NCI-H524 (cell line): Measurements from ENCODE around the gene ALKAL2.
A peak's percentile ranks its signal among the peaks of the same experiment; 100 is the strongest.

ENCODE experiments used
- DNase-seq, 2 experiments: peaks; one replicate each; lab custom pipeline; 2025; lab: John Stamatoyannopoulos, UW

Gene ALKAL2

DNA sequence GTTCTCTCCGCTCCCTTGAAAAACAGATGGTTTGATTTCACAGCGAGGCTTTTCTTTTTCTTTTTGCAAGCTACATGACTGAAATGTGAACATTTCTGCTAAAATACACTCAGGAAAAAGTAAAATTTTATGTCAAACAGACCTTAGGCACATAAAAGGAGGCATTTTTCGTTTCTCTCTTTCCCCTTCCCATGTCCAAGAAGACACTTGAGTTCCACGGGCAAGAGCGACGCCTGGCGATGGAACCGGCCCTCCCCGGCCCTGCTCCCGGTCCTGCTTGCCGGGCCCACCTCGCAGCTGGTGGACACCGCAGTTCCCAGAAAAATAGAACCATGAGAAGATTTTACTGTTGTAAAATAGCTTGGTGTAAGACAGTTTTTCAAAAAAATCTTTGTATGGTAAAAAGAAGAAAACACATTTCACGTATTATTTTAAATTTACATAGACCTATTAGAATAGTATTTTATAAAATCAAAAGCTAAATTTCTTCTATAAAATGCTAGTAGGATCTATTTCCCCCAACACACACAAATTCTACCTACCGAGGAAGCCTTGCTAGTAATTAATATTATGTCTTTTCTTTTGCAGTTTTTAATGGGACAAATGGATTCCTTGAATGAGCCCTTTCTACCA lies 2.3 kb upstream of the ALKAL2 start:
- DNase-seq, result peak; percentile 49 to 69

DNA sequence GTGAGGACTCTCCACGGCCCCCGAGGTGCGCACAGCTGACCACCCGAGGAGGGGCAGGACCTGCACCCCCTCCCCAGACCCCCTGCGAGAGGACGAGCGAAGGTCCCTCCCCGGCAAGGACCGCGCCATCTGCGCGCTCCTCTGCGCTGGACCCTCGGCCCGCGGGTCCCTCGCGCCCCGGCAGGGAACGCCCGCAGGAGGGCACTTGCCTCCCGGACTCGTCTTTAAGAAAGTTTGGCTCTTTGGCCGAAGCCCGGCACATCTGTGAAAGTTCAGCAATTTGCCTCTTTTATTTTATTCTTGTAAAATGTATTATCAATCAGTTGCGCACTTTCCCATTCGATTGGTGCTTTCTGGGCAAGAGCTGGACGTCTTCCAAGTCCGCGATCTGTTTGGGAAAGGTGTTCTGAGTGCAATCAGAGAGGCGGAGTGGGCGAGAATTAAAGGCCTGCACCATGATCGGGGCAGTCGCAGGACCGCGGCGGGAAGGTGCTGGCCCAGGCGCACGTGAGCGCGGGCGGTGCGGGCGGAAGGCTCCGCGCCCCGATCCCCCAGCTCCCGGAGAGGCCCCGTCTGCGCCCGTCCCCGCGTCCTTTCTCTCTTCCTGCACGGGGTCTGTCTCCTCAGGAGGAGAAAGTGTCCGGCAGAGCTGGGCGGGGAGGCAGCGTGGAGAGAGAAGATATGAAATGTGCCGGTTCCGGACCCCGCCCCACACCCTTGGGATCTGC lies 1.6 kb upstream of the ALKAL2 start:
- peak in 1 of 2 experiments; percentile 33 for DNase-seq

DNA sequence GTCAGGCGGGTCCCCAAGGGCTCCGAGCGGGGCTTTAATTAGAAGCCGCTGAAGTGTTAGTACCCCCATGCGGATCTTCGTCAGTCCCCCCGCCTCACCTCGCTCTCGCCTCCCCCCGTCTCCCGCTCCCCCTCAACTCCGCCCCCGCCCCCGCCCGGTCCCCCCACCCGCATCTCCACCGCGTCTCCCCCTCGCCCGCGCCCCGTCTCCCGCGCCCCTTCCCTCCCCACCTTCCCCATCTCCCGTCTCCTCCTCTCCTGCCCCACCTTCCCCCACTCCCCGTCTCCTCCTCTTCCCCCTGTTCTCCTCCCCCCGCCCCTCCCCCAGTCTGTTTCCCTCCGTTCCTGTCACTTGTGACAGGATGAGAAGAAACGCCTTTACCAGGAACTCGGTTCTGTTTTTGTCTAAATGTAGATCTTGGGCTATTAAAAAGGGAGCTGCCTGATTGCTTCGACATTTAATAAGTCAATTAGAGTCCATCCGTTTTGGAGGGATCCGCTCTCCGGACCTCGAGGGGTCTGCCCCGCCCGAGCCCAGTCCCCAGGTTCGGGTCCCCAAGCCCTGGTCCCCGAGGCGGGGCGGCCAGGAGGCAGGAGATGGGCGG lies 969 bp upstream of the ALKAL2 start:
- DNase-seq, result no peak

DNA sequence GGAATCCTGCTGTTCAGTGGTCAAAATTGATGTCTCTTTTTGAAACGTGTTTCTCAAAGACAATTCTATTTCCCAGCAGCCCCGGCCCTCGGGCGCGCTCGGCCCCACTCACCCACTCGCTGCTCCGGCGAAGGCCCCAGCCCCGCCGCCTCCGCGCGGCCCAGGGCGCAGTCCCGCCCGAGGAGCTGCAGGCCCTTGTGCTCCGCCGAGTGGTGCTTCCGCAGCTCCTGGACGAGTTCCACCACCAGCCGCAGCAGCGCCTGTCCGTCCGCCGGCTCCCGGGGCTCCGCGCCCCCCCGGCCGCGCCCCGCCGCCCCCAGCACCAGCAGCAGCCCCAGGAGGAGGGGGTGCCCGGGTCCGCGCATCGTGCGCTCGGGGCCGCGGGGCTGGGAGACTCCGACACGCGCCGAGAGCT lies 413 bp downstream of the ALKAL2 start:
- DNase-seq, result peak in 1 of 2 experiments; percentile 23

DNA sequence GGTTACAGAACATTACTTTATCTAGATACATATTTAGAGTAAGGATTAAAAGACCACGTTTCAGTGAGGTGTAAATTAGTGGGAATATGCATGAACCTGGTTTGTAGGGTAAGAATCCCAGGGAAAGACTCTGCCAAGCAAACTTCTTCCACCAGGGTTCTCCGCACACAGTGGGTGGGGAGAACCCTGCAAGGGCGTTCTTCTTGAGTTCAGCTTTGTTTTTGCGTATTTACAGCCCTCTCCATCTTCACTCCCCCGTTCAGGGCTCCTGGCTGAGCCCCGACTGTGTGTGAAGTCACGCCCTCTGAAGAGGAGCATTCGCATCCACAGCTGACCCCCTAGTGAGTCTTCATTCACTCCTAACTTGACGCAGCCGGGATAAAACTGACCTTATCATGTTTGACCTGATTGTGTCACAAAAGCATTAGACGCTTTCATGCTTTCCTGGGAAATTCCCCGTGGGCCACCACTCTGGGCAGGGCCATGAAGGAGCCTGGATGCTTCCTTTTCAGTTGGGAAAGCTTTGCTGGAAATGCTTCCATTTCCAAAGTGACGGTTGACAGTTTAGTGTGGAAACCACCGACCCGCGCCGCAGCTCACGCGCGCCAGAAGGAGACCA lies 1.0 kb downstream of the ALKAL2 start:
- no peak for DNase-seq

DNA sequence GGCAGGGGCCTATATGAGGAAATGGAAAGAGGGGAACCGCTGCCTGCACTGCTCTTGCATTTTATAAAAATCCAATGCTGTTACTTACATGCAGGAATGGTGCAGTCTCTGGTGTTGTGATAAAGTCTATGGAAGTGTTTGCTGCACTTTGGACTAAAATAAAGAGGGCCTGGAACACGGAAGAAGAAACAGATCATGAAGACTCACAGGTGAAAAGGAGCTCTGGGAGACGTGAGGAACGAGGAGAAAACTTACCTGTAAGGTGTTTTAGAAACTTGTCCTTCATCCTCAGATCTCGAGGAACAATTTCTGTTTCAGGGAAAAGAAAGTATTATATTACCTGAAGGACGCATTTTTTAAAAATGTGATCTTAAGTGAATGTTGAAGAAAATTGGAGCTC lies 1.9 kb downstream of the ALKAL2 start:
- DNase-seq, result no peak

DNA sequence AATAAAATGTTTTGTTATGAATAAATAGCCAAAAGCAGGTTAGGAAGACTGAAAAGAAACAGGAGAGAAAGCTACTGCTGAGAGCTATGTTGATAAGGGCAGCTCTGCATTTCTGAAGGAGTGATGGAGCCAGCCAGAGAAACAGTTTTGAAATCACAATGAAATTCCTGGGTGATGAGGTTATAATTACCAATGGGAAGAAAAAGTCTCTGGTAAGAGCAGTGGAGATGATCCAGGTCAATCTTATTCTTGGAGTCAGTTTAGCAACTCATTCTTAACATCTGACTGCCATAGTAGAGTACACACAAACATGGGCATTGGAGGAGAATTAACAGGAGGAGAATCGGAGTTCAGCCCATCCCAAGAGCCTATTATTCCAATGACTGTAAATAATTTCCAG lies 2.4 kb downstream of the ALKAL2 start:
- no peak for DNase-seq

DNA sequence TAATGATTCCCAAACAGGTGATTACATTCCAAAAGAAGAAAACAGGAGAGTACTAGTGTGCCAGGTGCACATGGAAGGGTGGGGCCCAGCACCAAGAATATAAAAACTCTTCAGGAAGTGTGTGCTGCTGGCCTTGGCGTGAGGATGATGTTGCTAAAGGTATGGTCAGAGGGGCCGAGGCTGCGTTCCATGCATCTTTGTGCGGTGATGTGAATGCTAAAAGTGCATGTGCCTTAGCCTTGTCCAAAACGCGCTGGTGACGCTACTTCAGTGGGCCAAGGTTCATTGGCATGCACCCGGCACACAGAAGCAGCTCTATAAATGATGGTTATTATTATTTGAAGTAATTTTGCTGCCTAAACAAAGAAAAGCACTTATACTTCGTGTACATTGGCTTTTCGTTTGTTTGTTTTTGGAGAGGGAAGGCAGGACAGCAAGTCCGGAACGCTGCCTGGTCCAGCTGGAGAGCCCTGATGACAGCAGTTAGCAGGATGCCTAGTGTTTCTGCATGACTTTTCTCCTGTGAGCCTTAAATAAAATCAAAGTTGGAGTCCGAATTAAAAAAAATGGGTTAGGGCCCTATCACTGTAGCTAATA lies 2.9 kb downstream of the ALKAL2 start:
- DNase-seq, result no peak

DNA sequence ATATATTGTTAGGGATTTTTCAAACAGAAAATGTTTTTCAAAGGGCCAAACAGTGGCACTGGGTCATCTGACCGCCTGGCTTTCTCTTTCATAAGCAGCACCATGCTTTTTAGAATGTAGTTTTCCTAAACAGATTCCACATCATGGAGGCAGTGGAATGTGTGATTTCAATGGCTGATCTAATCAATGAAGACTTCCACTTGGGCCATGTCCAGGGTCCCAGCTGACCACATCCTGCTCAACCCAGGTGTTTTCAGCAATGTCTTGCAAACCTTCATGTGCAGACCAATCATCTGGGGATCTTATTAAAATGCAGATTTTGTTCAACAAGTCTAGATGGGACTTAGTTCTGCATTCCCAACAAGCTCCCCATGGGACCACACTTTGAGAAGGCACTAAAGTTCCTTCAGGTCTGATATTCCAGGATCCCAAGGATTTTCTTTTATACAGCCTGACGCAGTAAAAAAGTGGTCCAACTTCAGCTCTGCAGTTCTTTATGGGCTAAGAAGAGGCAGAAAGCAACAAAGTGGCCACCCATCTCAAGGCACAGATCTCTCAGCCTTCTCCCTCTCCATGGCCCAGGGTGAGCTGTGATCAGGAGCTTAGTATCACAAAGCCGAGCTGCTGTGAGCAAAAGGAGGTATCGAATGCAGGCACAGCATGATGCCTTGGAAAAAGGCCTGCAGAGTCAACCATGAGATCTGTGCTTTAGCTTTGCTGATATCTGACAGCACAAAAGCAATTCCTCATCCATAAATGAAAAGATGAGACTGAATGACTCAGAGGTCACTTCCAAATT lies 3.7 kb downstream of the ALKAL2 start:
- no peak for DNase-seq

DNA sequence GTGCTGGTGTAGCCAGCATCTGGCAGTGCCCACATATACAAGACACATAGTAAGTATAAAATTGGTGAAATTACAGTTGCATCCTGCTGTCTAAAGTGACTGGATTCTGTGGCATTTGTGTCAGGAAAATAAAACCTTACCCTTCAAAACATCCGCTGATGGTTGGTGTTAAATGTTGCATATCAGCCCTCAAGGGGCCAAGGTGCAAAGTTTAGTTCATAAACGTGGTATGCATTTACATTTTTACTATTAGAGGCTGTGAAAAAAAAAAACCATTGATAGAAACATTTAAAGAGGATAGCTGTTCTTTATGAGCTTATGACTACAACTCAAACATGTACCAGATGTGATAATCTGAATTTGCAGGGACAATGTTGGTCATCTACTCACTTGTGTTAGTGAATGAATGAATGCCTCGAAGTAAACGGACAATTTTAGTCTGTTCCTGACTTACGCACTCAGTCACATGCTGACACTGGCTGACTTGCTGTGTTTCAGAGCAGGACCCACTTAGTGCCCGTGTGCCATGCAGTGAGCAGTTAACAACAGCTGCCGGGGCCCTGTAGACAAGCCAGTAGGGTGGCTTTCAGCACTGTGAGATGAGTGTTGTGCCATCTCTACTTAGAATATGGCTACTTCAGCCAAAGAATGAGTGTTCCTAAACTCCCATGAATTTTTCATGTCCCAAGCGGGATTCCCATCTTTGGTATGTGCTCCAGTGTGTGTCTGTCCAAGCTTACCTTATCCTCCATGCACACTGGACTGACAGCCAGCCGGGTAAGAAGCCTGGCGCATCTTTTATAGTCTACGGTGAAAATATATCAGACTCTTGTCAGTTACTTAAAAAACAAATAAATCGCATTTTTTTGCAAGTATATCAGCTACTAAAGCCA lies 5.3 kb downstream of the ALKAL2 start:
- DNase-seq, result no peak

DNA sequence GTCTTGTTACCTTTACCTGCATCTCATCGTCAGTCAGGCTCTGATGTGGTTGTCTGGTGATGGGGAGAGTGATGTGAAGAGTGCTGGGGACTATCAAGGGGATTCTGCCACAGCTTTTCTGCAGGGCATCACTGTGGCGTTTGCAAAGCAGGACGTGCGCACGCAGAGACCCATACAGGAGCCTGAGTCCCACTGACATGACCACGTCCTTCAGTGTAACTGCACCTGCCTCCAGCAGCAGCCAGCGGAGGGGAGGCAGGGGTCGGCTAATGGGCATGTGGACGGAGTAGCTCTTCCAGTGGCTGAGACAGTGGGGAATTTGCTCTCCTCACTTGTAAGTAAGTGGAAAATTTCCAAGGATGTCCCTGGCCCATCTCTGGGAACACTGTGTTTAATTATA lies 6.5 kb downstream of the ALKAL2 start:
- no peak for DNase-seq

DNA sequence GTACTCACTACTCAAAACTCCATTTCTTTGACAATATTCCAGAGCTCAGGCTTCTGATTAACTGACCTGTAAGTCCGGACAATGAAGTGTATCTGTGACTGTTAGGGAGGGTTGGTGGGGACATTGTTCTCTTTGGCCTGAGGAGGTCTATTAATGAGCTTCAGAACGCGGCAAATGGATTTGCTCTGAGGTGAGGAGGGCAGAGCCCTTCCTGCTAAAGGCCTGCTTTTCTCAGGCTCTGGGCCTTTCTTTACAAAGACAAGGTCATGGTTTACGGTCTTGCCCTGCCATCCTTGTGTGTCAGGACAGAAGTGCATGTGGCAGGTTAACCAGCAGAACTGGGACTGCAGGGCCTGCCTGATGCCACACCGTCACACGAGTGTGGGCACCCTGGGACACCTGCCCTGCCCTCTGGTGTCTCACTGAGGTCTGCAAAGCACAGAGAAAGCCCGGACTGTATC lies 7.2 kb downstream of the ALKAL2 start:
- no peak for DNase-seq

DNA sequence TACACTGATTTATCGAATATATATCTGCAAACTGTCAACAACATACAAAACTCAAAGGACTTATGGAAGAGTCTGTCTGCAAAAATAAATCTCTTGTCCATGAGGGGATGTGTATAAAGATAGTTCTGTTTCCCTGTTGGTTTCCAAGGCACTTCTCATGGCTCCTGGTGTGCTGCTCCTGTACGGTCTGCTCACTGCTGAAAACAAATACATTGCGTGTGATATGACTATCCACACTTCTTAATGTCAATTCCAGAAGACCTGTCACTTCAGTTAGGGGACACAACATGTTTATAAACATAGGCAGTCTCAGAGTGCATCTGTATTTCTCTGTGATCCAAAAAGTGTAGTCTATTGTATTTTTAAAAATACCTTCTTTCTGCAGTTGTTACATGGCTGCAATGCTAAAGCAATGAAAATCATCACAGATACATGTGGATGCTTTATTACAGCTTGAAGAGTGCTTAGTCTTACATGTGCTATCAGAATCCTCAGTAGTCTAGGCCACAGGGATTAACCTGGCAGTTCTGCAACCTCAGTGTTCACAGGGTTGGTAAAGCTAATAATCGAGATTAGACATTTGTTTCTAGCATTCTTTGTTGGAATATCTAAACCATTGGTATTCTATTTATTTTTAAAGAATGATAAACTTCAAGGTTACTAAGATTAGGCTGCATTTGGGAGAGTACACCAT lies 7.8 kb downstream of the ALKAL2 start:
- DNase-seq, result no peak

DNA sequence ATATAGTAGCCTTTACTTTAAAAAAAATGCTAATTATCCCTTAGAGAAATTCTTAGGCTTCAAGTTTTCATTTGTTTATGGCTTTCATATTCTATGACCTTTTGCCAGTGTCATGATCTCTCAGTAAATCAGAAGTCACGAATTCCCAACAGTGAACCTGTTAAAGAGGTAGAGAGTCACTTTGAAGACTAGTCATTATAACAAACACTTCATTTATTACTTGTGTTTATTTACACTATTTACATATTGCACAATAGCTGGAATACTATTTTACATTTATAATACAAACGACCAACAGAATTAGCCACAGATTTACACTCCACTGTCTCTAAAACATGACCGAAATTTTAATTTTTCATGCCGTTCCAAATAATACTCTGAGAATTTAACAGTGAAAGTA lies 8.5 kb downstream of the ALKAL2 start:
- no peak for DNase-seq

DNA sequence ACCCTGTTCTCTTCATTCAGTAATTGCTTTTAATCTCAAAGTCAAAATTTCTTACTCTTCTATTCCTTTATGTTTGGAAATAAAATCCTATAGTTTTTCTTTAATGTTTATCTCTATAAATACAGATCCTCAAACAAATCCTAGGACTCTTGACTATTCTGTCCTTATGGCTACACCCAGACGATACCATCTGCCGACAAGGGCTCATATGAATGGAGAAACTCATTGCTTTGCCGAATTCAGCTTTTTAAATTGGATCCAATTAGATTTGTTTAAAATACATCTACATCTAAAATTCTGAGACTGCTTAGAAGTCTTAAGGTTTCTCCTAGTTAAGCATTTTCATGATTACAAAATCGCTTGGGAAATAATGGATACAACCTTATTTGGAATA lies 9.0 kb downstream of the ALKAL2 start:
- peak in 1 of 2 experiments; percentile 44 for DNase-seq

DNA sequence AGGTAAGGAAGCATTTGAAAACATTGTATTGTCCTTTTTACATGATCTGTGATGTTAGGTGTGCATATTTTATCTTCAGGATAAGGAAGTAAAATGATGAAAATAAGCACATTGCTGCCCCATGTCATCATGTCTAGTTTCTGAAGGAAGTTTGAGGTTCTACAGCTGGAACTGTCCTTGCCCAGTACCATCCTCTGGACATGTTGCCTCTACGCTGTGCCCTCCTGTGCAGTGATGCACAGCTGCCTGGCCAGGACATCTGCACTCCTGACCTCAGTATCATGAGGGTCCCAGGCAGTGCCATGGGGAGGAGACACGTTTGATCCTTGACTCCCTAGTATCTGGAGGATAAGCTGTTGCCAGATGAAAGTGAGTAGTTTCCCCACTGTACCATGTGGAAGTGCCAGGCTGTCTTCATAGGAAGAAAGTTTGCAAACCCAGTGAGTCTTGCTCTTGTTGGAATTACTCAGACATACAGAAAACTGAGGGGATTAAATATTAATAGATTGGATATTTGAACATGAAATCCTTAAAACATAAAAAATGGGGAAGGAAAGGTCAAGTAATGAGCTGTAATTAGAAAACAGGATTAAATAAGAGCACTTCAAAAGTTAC lies 9.5 kb downstream of the ALKAL2 start:
- DNase-seq, result peak in 1 of 2 experiments; percentile 19

DNA sequence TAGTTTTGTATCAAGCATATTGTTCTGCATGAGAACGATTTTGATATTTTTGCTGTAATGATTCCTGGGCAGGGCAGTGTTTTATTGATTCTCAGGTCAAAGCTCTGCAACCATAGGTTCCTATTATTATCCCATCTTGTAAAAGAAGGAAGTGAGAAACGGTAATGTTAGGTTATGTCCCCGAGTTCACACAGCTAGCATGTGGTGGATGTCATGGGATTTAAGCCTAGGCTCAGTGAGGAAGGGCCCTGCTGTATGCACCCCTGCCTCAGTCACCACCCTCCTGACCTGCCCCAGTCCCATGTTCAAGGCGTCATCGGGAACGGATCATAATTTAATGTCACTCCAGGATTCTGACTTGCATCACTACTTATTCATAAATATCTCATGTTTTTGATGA lies 12.4 kb downstream of the ALKAL2 start:
- no peak for DNase-seq

DNA sequence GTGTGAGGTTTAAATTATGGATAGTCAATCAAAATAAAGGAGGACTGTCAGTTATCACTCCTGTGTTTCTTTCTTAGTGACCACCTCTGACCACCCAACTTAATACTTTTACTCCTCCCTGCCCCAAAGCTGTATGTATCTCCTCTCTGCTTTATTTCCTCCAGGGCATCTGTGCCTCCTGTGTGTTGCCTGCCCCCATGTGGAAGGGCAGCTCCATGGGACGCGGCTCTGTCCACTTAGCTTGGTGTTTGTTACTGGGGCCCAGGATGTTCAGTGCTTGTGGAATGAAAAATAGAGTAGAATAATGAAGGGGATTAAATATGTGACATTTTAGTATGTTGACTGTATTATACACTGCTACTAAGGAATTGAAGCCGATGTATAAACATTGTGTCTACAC lies 13.4 kb downstream of the ALKAL2 start:
- no peak for DNase-seq

DNA sequence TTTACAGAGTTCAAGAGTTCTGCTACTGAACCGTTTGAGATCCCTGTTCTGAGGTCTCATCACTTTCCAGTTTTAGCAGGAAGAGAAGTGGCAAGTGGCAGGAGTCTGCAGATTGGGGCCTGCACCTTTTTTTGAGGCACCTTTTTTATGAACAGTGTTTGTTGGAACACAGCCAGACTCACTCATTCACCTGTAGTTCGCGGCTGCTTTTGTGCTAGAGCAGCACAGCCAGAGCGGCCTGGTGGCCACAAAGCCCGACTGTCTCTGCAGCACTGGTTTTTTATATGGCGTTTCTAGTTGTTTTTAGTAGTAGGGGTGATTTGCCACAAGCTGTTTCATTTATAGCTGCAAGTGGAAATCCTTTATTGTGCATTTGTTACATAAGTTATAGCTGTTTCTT lies 14.6 kb downstream of the ALKAL2 start:
- no peak for DNase-seq

DNA sequence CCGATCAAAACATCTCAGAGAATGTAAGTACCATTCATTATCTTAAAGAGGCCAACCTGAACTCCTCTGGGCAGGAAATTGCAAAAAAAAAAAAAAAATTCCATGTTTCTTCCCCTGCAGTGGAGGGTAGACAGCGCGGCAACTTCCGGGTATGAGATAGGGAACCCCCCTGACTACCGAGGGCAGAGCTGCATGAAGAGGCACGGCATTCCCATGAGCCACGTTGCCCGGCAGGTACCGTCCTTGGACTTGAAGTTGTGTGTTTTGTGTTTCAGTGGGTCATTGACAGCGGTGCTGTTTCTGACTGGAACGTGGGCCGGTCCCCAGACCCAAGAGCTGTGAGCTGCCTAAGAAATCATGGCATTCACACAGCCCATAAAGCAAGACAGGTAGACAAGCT lies 16.0 kb downstream of the ALKAL2 start:
- DNase-seq, result no peak
